NB4 (cell line): ENCODE results near the gene SHROOM2.

Experiments used
- CTCF ChIP-seq: IDR thresholded peaks from one replicate; pipeline ENCODE4 v1.5.1; 2012; ENCODE audit warnings: low read depth, low read length
- MAX ChIP-seq: IDR thresholded peaks from 2 replicates; pipeline ENCODE4 v1.6.1; 2011; ENCODE audit warnings: low read depth, low read length
- MYC ChIP-seq: IDR thresholded peaks from 2 replicates; pipeline ENCODE4 v1.6.1; 2011; ENCODE audit warnings: low read depth, low read length
- POLR2A ChIP-seq: IDR thresholded peaks from 2 replicates; pipeline ENCODE4 v1.6.1; 2011; ENCODE audit warnings: mild to moderate bottlenecking; ENCODE audit not compliant: insufficient read length; ENCODE audit errors: extremely low read depth

DNA sequence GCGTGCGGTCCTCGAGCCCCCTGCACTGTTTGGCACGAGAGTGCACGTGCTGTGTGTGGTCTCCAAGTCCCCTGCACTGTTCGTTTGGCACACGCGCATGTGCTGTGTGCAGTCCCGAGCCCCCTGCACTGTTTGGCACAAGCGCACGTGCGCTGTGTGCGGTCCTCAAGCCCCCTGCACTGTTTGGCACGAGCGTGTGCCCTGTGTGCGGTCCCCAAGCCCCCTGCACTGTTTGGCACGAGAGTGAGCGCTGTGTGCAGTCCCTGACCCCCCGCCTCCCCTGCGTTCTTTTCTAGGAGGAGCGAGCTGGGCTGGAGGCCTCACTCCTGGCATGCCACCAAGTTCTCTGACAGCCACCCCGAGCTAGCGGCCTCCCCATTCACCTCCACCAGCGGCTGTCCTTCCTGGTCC is 104.5 kb downstream of the SHROOM2 start:
- TF ChIP-seq CTCF (no peak), MAX (no peak), POLR2A (no peak), MYC (no peak)
